RWPE2 (cell line): ENCODE measurements around the gene UFSP1.

Experiments
- ATAC-seq: fragments of 200-7000 bp; cut with Tn5 transposase; 3 replicates; pipeline ENCODE4 v1.9.1; 2021; ENCODE audit warnings: low read depth
- DNase-seq: peaks from one replicate; pipeline ENCODE4 v3.0.0-alpha.2; 2020; ENCODE audit warnings: low spot score
- H3K27ac ChIP-seq: fragments of 450-650 bp; 2 replicates; pipeline ENCODE4 v1.5.1; 2017; ENCODE audit warnings: mild to moderate bottlenecking; ENCODE audit not compliant: poor library complexity, severe bottlenecking
- H3K27me3 ChIP-seq: fragments of 250-450 bp; sonication (Bioruptor Pico); 2 replicates; pipeline ENCODE4 v1.5.1; 2021; ENCODE audit warnings: mild to moderate bottlenecking, moderate library complexity; ENCODE audit not compliant: insufficient read depth, poor library complexity, severe bottlenecking
- H3K36me3 ChIP-seq: fragments of 250-450 bp; sonication (Bioruptor Pico); 2 replicates; pipeline ENCODE4 v1.5.1; 2020; ENCODE audit warnings: low read depth, mild to moderate bottlenecking, moderate library complexity
- H3K4me1 ChIP-seq: fragments of 250-450 bp; sonication (Bioruptor Pico); 2 replicates; pipeline ENCODE4 v1.5.1; 2021; ENCODE audit warnings: mild to moderate bottlenecking, moderate library complexity; ENCODE audit not compliant: insufficient read depth, poor library complexity, severe bottlenecking
- H3K4me3 ChIP-seq: fragments of 250-450 bp; sonication (Bioruptor Pico); 2 replicates; pipeline ENCODE4 v1.5.1; 2021; ENCODE audit warnings: mild to moderate bottlenecking, moderate library complexity; ENCODE audit not compliant: severe bottlenecking
- H3K9me3 ChIP-seq: fragments of 250-450 bp; sonication (Bioruptor Pico); 2 replicates; pipeline ENCODE4 v1.5.1; 2021; ENCODE audit warnings: mild to moderate bottlenecking, moderate library complexity; ENCODE audit not compliant: severe bottlenecking
- TF ChIP-seq, protein P1 (sequence below): fragments of 450-650 bp; IDR thresholded peaks from one replicate; pipeline ENCODE4 v1.5.1; 2017; ENCODE audit warnings: mild to moderate bottlenecking, moderate library complexity; ENCODE audit not compliant: poor library complexity, severe bottlenecking

Gene UFSP1

DNA sequence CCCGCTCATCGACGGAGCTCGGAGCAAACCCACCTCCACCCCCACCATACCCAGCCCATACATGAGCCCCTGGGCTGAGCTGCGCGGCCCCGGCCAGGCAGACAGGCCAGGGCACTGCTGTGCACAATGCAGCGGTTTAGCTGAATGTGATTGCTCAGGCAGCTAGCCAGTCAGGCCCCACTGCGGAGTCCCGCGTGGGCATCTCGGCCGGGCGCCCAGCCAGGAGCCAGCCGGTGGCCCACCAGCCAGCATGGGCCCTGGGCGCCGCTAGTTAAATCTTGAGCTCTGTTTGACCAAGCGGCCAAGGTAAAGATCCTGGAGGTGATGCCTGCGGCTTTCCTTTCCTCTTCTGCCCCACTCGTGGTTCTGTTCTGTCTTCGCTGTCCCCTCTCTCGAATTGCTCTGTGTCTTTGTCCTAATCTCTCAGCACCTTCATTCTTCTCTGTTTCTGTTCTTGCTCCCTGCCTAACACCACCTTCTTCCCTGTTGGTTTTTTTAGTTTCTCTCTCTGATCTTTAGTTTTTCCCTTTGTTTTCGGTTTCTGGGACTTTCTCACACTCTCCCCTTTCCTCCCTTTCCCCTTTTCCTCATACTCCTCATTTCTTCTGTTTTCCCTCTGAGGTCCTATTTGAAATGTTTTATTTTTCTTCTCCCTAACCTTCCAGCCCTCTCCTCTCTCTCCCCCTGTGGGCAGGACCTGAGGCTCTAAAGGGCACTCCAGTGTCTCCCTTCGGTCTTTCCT lies 6.6 kb downstream of the UFSP1 start:
- ATAC-seq (no peak), DNase-seq (no peak)
- TF ChIP-seq, protein P1, sequence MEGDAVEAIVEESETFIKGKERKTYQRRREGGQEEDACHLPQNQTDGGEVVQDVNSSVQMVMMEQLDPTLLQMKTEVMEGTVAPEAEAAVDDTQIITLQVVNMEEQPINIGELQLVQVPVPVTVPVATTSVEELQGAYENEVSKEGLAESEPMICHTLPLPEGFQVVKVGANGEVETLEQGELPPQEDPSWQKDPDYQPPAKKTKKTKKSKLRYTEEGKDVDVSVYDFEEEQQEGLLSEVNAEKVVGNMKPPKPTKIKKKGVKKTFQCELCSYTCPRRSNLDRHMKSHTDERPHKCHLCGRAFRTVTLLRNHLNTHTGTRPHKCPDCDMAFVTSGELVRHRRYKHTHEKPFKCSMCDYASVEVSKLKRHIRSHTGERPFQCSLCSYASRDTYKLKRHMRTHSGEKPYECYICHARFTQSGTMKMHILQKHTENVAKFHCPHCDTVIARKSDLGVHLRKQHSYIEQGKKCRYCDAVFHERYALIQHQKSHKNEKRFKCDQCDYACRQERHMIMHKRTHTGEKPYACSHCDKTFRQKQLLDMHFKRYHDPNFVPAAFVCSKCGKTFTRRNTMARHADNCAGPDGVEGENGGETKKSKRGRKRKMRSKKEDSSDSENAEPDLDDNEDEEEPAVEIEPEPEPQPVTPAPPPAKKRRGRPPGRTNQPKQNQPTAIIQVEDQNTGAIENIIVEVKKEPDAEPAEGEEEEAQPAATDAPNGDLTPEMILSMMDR: no peak
- Histone ChIP-seq H3K4me1 (no peaks in the 10 kb centered on the region), H3K9me3 (no peaks in the 10 kb centered on the region), H3K27ac (no peak overlapping the region), H3K4me3 (no peak overlapping the region), H3K36me3 (peaks cover 96% of the 10 kb centered on the region), H3K27me3 (no peaks in the 10 kb centered on the region)

DNA sequence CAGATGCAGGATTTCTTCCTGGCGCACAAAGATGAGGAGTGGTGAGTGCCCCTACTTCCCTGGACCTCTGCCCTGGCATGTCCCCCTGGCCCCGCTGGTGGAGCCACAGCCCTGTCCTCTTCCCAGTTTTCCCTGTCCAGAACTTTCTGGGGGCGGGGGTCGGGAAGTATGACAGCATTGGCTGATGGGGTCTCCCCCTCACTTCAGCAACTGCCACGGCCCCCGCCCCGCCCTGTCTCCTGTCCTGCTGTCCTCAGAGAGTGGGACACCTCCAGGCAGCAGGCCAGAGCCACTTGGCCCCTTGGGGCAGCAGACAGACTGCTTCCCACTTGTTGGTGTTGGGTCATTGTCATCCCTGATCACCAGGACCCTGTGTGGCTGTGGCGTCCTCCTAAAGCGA lies 7.3 kb downstream of the UFSP1 start:
- H3K4me1 ChIP-seq: no peaks in the 10 kb centered on the region
- peaks cover 96% of the 10 kb centered on the region for H3K36me3 ChIP-seq
- H3K9me3 ChIP-seq: no peaks in the 10 kb centered on the region
- DNase-seq (no peak), ATAC-seq (no peak)
- TF ChIP-seq, protein P1: no peak
- H3K27ac ChIP-seq: no peak overlapping the region
- no peak overlapping the region for H3K4me3 ChIP-seq
- H3K27me3 ChIP-seq: no peaks in the 10 kb centered on the region

DNA sequence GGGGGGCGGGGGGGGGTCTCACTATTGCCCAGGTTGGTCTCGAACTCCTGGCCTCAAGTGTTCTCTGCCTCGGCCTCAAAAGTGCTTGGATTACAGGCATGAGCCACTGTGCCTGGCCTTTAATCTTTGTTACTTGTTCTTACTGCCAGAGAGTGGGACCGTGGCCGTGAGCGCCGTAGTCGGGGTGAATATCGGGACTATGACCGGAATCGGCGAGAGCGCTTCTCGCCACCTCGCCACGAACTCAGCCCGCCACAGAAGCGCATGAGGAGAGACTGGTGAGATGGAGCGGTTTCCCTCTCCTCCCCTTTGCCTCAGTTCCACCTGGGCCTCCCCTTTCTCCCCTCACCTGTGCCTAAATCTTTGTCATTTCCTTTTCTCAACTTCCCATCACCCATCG lies 8.4 kb downstream of the UFSP1 start:
- Histone ChIP-seq H3K9me3 (no peaks in the 10 kb centered on the region), H3K4me3 (no peak overlapping the region), H3K4me1 (peaks cover 7% of the 10 kb centered on the region), H3K27me3 (no peaks in the 10 kb centered on the region), H3K36me3 (peaks cover 93% of the 10 kb centered on the region), H3K27ac (no peak overlapping the region)
- no peak for DNase-seq
- TF ChIP-seq, protein P1: no peak
- no peak for ATAC-seq

DNA sequence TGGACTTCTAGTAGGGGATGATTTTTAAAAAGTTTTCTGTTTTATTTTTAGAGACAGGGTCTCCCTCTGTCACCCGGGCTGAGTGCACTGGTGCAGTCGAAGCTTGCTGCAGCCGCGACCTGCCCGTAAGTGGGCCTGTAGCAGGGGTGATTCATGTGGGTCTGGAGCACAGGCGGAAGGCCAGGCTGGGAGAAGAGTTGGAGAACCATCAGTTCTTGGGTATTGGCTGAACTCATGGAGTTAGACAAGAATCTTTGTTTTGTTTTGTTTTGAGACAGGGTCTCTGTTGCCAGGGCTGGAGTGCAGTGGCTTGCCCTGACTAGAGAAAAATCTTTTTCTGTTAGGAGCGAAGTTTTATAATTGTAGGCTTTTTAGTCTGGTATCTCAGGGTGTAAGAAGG lies 8.9 kb downstream of the UFSP1 start:
- Histone ChIP-seq H3K27me3 (no peaks in the 10 kb centered on the region), H3K9me3 (no peaks in the 10 kb centered on the region), H3K36me3 (peaks cover 93% of the 10 kb centered on the region), H3K27ac (no peak overlapping the region), H3K4me3 (no peak overlapping the region), H3K4me1 (peaks cover 9% of the 10 kb centered on the region)
- TF ChIP-seq, protein P1: no peak
- no peak for DNase-seq
- no peak for ATAC-seq

DNA sequence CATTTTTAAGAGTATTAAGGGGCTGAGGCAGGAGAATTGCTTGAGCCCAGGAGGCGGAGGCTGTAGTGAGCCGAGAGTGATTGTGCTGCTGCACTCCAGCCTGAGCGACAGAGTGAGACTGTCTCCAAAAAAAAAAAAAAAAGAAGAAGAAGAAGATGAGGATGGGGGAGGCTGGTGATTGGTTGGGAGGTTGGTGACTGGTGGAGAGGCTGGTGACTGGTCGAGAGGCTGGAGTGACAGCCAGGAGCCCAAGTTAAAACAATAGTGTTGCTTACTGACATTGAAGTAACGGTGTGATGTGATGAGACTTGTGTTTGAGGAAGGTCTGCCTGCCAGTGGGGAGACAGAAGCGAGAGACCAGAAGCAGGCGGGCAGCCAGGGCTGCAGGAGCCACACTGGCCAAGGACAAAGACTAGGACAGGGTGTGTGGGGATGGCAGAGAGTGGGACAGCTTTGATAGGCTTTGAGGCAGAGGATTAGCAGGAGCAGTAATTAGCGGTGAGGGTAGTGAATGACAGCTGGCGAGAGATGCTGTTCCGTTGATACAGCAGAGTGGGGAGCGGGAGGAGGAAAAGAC lies 9.7 kb downstream of the UFSP1 start:
- Histone ChIP-seq H3K4me3 (no peak overlapping the region), H3K27ac (no peak overlapping the region), H3K9me3 (no peaks in the 10 kb centered on the region), H3K36me3 (peaks cover 86% of the 10 kb centered on the region), H3K4me1 (peaks cover 9% of the 10 kb centered on the region), H3K27me3 (no peaks in the 10 kb centered on the region)
- TF ChIP-seq, protein P1: no peak
- ATAC-seq (no peak), DNase-seq (no peak)
